Activated CD4-positive, CD25-positive, alpha-beta regulatory T cell treated with anti-CD3 and anti-CD28 coated beads, Interleukin-2, amount 50 U/mL, for 72 hours (primary cell): ENCODE measurements around the gene P2RX2.

Experiments
- DNase-seq: peaks from one replicate; pipeline ENCODE4 v3.0.0; 2021

P2RX2 gene

GRCh38 chr12:132618683-132619043 is at the start of gene P2RX2:
P2RX2 (plus strand) TSS chr12:132618776; CDS start chr12:132618817, 41 bp downstream.
- DNase-seq: no peak

GRCh38 chr12:132568826-132569480 is 49.6 kb upstream of the P2RX2 start:
- DNase-seq: no peak

- DNase-seq: no peak
Measured at GRCh38 chr12:132569856-132570480, 48.6 kb upstream of the P2RX2 start.

- DNase-seq: no peak
Measured at GRCh38 chr12:132570635-132571034, 47.9 kb upstream of the P2RX2 start.

GRCh38 chr12:132571051-132571450 is 47.5 kb upstream of the P2RX2 start:
- no peak for DNase-seq

- no peak for DNase-seq
Measured at GRCh38 chr12:132571598-132571997, 47.0 kb upstream of the P2RX2 start.

GRCh38 chr12:132572106-132572505 is 46.5 kb upstream of the P2RX2 start:
- DNase-seq: no peak

- DNase-seq: no peak
Measured at GRCh38 chr12:132572801-132573760, 45.5 kb upstream of the P2RX2 start.

GRCh38 chr12:132574271-132574996 is 44.1 kb upstream of the P2RX2 start:
- no peak for DNase-seq

GRCh38 chr12:132575661-132576060 is 42.9 kb upstream of the P2RX2 start:
- no peak for DNase-seq

GRCh38 chr12:132576701-132577100 is 41.9 kb upstream of the P2RX2 start:
- no peak for DNase-seq

- DNase-seq: no peak
Measured at GRCh38 chr12:132577191-132577920, 41.2 kb upstream of the P2RX2 start.

- no peak for DNase-seq
Measured at GRCh38 chr12:132578118-132578517, 40.5 kb upstream of the P2RX2 start.

- no peak for DNase-seq
Measured at GRCh38 chr12:132578826-132579225, 39.8 kb upstream of the P2RX2 start.

GRCh38 chr12:132579744-132580143 is 38.8 kb upstream of the P2RX2 start:
- DNase-seq: no peak

- DNase-seq: no peak
Measured at GRCh38 chr12:132580701-132581292, 37.8 kb upstream of the P2RX2 start.

- no peak for DNase-seq
Measured at GRCh38 chr12:132581348-132582057, 37.1 kb upstream of the P2RX2 start.

- no peak for DNase-seq
Measured at GRCh38 chr12:132582058-132582420, 36.5 kb upstream of the P2RX2 start.

GRCh38 chr12:132582582-132583410 is 35.8 kb upstream of the P2RX2 start:
- no peak for DNase-seq

- no peak for DNase-seq
Measured at GRCh38 chr12:132583411-132583710, 35.2 kb upstream of the P2RX2 start.

GRCh38 chr12:132583736-132584135 is 34.8 kb upstream of the P2RX2 start:
- no peak for DNase-seq
